Kidney epithelial cell (primary cell): ENCODE results near the gene FALEC. TPM values are rescaled to one million over a fixed set of nuclear protein-coding genes. Genes with fewer than 3 reads are reported as not detected.
"Not testable (repeated sequence)": the region's sequence is repeated elsewhere in the genome, so short reads cannot be mapped to it uniquely, and the experiment has no call there.

Experiments
- DNase-seq: peaks from one replicate; pipeline ENCODE4 v3.0.0-alpha.2; 2010; ENCODE audit warnings: low read depth
- H3K27me3 ChIP-seq: 2 replicates; pipeline ENCODE4 v1.6.0; 2011; ENCODE audit warnings: low read length; ENCODE audit not compliant: control insufficient read depth, insufficient read depth
- H3K36me3 ChIP-seq: 2 replicates; pipeline ENCODE4 v1.5.1; 2011; ENCODE audit warnings: low read length; ENCODE audit not compliant: control insufficient read depth, insufficient read depth
- H3K4me3 ChIP-seq: 2 replicates; pipeline ENCODE4 v1.5.1; 2011; ENCODE audit warnings: low read depth, mild to moderate bottlenecking, control low read depth, low read length
- total RNA-seq: library from RNA; depleted of rRNA; stranded (reverse); fragments of >200 nt; gene quantifications from 2 replicates; pipeline ENCODE4 v1.2.3, GENCODE V29; 2015
- TF ChIP-seq, protein P1 (sequence below): IDR thresholded peaks from 2 replicates; pipeline ENCODE4 v1.5.1; 2011; ENCODE audit warnings: mild to moderate bottlenecking, moderate library complexity, low read length, control low read depth, inconsistent platforms; ENCODE audit not compliant: insufficient read depth, poor library complexity, severe bottlenecking

Gene FALEC
- total RNA-seq, 1 donor from 2014 or later: not detected

DNA sequence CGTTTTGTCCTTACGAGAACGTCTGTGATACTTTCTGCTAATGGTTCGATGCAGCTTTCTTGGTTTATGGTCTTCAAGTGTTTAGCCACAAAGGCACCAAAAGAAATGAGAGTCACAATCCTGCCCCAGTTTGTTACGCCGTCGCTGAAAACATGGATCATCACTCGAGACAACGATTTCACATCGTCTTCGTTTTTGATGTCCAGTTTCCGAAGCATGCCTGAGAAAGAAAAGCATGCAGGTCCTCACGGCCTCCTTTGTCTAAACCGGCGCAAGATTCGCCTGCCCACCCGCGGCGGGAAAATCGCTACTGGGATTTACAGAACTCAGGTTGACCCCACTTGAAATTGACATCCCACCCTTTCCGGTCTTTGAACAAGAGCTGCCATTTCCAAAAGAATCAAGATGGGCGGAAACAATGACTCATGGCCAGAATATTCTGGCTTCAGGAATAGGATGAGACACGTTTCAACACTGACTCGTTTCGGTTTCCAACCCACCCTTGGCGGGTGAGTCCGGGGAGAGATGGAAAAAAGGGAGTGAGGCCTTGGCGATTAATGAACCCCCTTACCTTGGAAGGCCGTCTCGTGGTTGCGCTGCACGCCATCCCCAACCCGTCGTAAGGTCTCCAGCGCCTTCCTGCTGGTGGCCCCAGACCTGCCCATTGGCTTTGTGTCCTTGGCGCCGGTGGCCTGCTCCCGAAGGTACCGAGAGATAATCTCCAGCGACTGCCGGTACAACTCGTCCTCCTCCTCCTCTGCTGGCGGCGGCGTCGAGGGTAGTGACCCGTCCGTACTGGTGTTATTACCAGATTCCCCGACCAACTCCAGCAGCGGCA lies 62.9 kb downstream of the FALEC start:
- H3K27me3 ChIP-seq: no peaks in the 10 kb centered on the region
- TF ChIP-seq, protein P1, sequence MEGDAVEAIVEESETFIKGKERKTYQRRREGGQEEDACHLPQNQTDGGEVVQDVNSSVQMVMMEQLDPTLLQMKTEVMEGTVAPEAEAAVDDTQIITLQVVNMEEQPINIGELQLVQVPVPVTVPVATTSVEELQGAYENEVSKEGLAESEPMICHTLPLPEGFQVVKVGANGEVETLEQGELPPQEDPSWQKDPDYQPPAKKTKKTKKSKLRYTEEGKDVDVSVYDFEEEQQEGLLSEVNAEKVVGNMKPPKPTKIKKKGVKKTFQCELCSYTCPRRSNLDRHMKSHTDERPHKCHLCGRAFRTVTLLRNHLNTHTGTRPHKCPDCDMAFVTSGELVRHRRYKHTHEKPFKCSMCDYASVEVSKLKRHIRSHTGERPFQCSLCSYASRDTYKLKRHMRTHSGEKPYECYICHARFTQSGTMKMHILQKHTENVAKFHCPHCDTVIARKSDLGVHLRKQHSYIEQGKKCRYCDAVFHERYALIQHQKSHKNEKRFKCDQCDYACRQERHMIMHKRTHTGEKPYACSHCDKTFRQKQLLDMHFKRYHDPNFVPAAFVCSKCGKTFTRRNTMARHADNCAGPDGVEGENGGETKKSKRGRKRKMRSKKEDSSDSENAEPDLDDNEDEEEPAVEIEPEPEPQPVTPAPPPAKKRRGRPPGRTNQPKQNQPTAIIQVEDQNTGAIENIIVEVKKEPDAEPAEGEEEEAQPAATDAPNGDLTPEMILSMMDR: no peak
- H3K4me3 ChIP-seq: peak overlapping the region; percentile 99
- peaks cover 8% of the 10 kb centered on the region for H3K36me3 ChIP-seq
- DNase-seq: no peak

GRCh38 chr1:150579110-150579944 lies 63.8 kb downstream of the FALEC start, which contains the start of gene MCL1:
TSS of gene MCL1 (minus strand) at chr1:150579610. CDS start at chr1:150579530, 80 bp downstream.
- TF ChIP-seq, protein P1: peak; percentile 14
- DNase-seq: no peak
- Histone ChIP-seq H3K27me3 (no peaks in the 10 kb centered on the region), H3K36me3 (peaks cover 8% of the 10 kb centered on the region), H3K4me3 (peak within 1 kb of the TSS; percentile 99)

DNA sequence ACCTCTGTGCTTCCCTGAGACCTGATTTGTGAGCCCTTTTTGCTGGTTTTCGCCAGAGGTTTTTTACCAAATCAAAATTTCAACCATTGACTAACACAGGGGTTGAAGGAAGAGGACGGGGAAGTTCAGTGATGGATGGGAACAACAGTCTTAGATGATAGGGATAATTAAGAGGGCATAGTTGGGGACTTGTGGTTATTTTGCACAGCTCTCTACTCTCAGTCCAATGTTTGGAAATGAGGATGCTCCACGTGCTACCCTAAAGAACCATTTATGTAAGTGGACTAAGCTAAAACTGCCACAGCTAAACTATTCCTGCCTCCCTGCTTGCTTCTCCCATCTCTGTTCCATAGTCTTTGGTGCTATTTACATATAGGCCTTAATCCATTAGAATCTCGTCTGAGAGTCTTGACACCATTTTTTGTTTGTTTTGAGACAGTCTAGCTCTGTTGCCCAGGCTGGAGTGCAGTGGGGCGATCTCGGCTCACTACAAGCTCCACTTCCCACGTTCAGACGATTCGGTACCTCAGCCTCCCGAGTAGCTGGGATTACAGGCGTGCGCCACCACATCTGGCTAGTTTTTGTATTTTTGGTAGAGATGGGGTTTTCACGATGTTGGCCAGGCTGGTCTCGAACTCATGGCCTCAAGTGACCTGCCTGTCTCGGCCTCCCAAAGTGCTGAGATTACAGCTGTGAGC lies 64.5 kb downstream of the FALEC start:
- H3K36me3 ChIP-seq: peaks cover 6% of the 10 kb centered on the region
- no peak for DNase-seq
- no peaks in the 10 kb centered on the region for H3K27me3 ChIP-seq
- peak overlapping the region; percentile 47 for H3K4me3 ChIP-seq
- TF ChIP-seq, protein P1: no peak

- not testable (repeated sequence) for H3K4me3 ChIP-seq, H3K27me3 ChIP-seq, DNase-seq, H3K36me3 ChIP-seq
These were observed 65.4 kb downstream of the FALEC start for GRCh38 chr1:150580966-150581365.

DNA sequence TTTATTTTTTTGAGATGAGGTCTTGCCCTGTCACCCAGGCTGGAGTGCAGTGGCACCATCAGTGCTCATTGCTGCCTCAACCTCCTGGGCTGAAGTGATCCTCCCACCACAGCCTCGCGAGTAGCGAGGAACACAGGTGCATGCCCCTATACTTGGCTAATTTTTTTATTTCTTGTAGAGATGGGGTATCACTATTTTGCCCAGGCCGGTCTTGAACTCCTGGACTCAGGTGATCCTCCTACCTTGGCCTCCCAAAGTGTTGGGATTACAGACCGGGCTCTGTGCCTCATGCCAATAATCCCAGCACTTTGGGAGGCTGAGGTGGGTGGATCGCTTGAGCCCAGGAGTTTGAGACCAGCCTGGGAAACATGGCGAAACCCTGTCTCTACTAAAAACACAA lies 65.9 kb downstream of the FALEC start:
- H3K4me3 ChIP-seq, H3K27me3 ChIP-seq, H3K36me3 ChIP-seq, DNase-seq: not testable (repeated sequence)

DNA sequence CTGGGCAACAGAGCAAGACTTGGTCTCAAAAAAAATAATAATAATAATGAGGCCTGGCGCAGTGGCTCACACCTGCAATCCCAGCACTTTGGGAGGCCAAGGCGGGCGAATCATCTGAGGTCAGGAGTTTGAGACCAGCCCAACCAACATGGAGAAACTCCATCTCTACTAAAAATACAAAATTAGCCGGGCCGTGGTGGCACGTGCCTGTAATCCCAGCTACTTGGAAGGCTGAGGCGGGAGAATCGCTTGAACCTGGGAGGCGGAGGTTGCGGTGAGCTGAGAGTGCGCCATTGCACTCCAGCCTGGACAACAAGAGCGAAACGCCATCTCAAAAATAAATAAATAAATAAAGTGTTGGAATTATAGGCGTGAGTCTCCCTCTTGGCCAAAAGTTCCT lies 66.4 kb downstream of the FALEC start:
- H3K36me3 ChIP-seq, H3K4me3 ChIP-seq, DNase-seq, H3K27me3 ChIP-seq: not testable (repeated sequence)

GRCh38 chr1:150582371-150582770 lies 66.8 kb downstream of the FALEC start:
- Histone ChIP-seq H3K27me3 (no peaks in the 10 kb centered on the region), H3K4me3 (no peak overlapping the region), H3K36me3 (peaks cover 3% of the 10 kb centered on the region)
- DNase-seq: no peak
- TF ChIP-seq, protein P1: no peak
